ENCODE data around the gene TBC1D7.

The TBC1D7 gene

GRCh38 chr6:13318821-13319220 is 9.5 kb downstream of the TBC1D7 start:
- DNase-seq = no peak

- DNase-seq = no peak
Measured at GRCh38 chr6:13315896-13316295, 12.4 kb downstream of the TBC1D7 start.

GRCh38 chr6:13314806-13315205 is 13.5 kb downstream of the TBC1D7 start:
- no peak for DNase-seq

DNA sequence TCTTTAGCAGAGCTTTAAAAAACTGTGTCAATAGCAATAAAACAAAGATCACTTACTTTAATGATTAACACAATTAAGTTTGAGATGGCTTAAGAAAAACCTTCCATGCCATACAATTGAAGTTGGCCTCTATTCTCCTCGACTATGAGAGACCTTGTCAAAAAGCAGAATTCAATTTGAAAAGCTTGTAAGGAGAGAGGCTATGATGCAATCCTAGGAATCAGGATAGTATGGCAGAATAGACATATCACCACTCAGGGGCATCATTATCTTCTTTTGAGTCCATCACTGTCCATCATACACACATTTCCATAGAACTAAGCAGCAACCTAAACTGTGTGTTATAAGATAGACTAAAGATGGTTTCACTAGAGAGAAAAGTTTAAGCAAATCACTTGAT is 17.2 kb downstream of the TBC1D7 start:
- no peak for DNase-seq

GRCh38 chr6:13308332-13308731 is 20.0 kb downstream of the TBC1D7 start:
- DNase-seq = no peak

DNA sequence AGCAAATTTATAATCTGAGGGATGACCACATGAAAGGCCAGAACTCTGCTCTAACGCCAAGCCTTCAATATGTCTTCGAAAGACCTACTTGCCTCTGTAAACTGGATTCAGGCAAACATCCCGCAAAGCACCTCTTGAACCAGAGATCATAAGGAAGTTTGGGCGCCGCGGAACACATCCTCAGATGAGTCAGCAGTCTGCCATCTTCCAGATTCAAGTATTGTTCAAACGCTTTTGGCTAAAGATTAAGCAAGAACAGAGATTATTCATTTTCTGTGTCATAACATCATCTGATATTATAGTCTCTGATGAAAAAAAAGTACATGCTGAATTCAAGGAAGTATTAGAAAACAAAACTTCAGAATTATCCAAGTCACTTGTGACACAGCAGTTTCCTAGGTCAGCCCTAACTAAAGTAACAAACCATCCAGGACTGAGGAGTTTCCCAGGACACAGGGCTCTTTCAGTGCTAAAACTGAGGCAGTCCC is 20.8 kb downstream of the TBC1D7 start:
- no peak for DNase-seq

- no peak for DNase-seq
Measured at GRCh38 chr6:13305791-13306190, 22.5 kb downstream of the TBC1D7 start.

- DNase-seq = no peak
Measured at GRCh38 chr6:13305288-13305687, 23.0 kb downstream of the TBC1D7 start.

DNA sequence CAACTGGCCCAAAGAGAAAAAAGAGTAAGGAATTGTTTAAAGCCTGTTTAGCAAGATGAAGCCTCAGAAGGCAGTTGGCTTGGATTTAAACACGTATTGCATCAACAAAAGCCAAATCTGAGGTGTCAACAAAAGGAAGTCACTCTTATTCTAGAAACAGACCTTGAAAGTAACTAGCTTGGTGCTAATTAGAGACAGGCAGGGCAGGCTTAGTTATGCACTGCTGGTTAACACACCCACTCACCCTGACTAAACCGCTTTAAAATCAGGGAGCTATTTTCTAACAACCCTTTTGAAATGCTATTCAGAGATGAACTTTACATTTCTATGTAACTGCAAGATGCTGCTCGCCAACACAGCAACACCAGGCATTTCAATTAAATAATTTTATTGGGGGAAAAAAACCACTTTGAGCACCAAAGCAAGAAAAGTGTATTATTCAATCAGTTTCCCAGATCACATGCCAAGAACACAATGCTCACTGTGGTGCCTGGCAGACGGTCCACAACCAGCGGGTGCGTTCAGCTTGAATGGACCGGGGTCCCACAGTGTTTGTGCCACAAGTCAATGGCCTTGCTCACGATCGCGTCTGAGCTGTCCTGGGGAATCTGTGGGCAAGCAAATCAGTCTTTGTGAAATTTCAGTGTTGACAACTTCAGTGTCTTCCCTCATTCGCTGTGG is 23.6 kb downstream of the TBC1D7 start:
- no peak for DNase-seq

DNA sequence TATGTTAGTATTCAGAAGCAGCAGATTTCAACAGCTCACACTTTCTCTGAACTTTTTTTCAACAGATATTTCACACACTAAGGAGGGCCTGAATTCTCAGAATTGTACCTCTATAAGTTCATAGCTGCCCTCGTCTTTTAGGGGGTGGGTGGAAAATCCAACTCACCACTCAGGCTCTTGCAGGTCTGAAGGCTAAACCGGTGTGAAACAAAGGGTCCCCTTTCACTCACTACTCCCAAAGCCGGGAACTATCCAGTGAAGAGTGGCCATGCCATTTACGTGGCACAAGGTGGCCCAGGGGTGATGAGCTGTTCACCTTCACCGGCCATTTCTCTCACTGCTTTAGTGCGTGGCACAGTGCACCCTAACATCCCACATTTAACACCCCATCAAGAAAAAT is 24.2 kb downstream of the TBC1D7 start:
- no peak for DNase-seq

DNA sequence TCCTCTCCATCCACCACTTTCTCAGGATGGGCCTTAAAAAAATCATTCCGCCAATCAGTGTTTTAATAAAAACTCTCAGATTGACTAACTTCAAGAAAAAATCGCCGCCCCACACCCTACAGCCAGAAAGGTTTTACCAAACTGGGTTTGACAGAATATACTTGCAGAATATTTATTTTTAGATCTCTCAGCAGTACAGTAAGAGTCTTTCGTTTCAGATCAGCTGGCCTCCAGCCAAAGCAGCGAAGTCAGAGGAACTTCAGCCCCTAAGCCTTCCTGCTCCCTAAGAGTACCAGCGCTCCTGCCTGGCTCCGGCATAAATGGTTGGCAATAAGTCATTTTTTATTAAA is 24.7 kb downstream of the TBC1D7 start:
- no peak for DNase-seq

DNA sequence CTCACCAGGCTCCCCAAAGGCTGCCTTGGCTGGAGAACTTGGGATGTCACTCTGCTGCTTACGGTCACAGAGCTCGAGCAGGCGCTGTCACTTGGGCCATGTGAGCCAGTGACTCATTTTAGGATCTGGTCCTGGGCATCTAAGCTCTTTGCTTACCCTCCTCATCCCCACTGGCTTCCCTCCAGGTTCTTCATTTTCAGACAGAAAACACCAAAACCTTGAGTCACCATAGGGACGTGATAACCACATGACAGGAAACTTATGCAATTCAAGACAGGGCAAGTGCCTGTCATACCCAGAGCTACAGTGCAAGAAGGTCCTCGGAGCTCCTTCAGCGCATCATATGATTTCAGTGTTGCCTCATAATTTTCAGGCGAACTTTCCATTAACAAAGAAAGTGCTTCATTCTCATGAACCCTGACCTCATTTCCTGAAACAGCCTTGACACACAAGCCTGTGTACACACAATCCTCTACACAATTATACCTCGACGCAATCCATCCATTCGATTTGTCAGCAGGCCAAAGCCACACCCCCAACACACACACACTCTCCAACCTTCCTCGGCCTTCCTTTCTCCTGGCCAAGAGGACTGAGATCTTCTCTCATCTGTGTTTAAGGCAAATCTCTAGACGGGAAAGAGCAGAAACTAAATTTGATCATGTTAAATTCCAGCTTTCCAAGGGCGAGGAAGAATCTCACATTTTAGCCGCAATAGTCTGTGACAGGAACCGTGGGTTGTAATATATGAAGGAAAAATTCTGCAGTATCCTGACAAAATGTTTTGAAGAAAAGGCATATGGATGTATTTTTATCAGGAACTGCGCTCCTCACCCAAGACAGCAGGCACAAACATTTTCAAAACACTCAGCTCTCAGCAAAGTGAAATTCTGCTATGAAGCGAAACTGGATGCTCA is 25.3 kb downstream of the TBC1D7 start:
- DNase-seq = no peak

GRCh38 chr6:13302291-13302690 is 26.0 kb downstream of the TBC1D7 start:
- DNase-seq = no peak

DNA sequence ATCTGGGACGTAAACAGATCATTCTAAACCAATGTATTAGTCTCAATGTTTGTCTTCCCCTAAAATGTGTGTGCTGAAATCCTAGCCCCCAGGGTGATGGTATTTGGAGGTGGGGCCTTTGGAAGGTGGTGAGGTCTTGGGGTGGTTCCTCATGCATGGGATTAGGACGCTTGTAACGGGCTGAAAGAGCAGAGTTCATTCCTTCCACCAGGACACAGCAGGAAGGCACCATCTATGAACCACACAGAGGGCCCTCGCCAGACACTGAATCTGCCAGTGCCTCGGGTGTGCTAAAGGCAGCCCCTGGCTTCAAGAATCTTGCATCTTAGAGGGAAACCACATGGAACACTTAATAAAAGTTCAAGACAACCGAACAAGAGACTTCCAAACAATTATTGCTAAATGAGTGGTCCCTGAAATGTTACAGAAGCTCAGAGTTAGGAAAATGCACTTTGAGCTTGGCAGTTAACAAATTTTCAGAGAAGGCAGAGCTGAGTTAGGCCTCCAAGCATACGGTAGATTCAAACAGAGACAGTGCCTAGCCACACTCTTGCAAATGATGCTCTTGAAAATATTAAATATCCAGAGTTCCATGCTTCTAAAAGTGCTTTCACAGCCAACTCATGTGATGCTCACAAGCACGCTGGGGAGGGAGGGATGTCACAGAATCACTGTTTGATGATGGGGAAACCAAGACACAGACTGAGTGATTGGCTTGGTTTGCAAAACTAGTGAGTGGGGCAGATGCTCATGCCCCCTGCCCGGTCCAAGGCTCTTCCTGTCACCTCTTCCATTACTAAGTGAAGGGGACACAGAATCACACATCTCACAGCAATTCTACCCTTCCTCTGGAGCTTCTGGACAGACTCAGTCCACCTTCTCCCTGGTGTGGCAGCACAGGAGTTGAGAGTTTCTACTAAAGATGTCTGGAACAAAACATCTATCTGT is 27.4 kb downstream of the TBC1D7 start:
- DNase-seq = no peak

- DNase-seq = no peak
Measured at GRCh38 chr6:13299918-13300317, 28.4 kb downstream of the TBC1D7 start.

DNA sequence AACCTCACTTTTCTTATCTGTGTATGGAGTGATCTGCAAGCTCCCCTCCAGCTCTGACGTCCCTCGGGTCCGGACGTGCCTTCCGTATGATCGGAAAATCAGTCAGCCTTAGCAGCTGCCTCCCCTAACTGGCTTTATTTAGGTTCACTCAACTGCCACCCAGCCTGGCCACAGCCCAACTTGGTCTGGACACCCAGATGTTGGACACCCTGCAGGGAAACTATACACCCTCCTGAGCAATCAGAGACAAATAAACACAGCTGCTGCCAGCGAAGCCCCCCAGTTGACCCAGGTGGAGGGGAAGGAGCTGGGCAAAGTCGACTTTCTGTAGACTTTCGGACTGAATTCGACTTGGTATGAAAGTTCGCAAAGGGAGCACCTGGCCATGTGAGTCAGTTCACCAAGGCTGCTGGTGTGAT is 28.9 kb downstream of the TBC1D7 start:
- no peak for DNase-seq

- no peak for DNase-seq
Measured at GRCh38 chr6:13298446-13298845, 29.9 kb downstream of the TBC1D7 start.

GRCh38 chr6:13297391-13297790 is 30.9 kb downstream of the TBC1D7 start:
- no peak for DNase-seq

DNA sequence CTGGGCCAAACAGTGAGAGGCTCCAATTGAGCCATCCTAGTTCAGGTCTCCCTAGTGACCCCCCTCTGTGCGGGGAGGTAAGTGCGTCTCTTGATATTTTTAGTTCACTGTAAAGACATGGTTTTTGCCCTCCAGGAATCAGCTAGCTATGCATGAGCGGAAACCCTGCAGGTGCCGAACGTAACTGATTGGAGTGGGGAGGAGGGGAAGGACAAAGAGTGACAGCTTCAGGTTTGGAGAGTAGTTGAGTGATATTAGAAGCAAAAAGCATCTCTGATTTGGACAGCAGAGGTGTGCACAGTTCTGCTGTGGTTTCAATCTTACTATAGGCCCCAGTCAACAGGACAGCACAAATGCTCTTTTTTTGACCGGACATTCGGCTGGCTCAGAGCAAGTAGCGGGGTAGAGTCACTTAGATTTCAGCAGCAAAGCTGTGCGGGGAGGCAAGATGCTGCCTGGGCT is 31.8 kb downstream of the TBC1D7 start:
- no peak for DNase-seq

- no peak for DNase-seq
Measured at GRCh38 chr6:13295576-13295975, 32.8 kb downstream of the TBC1D7 start.

- no peak for DNase-seq
Measured at GRCh38 chr6:13294499-13295069, 33.8 kb downstream of the TBC1D7 start.

DNA sequence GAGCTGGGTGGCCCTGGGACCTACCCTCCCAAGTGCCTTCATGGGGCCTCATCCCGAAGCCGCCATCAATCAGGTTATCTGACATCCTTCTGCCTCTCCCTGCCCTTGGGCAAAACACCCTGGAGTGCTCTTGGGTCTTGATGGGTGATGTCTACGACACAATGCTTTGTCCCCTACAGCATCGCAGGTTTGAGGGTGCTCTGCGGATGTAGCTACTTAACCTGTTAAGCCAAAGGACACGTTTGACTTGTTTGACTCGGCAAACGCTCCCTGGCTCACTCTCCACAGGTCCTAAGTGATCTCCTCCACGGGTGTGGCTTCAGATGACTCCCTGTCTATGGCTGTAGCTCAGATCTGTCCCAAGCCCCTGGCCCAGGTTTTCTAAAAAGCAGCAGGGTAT is 35.6 kb downstream of the TBC1D7 start:
- no peak for DNase-seq

DNA sequence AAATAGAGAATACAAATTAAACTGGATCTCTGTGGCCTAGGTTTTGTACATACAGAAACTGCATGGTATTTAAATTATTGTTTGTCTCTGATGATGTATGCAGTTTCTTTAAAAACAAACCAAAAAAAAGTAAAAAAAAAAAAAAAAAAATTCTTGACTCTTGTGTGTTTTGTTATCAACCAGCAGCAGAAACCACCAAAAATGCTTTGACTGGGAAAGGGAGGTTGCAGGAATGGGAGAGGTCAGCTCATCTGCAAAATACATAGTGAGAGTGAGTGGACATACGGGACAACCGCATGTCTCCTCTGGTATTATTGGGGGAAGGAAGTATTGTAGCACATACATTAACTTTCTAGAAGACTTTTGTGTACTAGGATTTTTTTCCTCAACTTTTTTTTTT is 38.0 kb downstream of the TBC1D7 start:
- DNase-seq = no peak
